ENCODE measurements around the gene SGSM2.
A peak's percentile ranks its signal among the peaks of the same experiment; 100 is the strongest.

SGSM2 gene

GRCh38 chr17:2387086-2388019 is 50.1 kb downstream of the SGSM2 start:
- DNase-seq (ENCODE audit: low read depth in 2 of 2): no peak

DNA sequence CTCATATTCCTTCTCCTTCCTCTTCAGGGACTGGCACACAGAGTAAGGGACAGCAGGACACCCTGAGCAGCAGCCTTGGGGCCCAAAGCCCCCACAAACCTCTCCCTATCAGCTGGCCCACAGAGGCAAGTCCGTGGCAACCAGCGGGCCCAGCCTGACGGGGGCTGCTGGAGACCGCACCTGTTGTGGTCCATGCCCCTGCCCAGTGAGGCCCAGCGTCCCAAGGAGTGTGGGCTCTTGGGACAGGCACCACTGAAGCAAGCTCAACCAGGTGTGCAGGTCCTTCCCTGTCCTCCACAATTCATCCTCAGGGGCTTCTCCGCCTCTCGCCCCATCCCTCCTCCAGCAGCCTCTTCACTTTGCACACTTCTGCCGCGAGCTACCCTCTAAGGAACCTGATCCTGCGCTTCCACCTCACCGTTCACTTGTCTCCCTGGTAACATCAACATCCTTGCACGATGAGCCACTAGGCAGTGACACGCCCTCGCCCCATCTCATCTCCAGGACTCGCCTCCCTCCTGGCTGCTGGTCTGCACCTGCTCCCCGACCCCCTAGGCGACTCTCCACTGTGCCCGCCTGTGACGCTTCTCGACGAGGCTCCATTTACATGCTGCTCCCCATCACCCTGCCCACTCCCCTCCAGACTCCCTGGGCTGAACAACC is 50.9 kb downstream of the SGSM2 start:
- DNase-seq (ENCODE audit: low read depth in 2 of 2): no peak

DNA sequence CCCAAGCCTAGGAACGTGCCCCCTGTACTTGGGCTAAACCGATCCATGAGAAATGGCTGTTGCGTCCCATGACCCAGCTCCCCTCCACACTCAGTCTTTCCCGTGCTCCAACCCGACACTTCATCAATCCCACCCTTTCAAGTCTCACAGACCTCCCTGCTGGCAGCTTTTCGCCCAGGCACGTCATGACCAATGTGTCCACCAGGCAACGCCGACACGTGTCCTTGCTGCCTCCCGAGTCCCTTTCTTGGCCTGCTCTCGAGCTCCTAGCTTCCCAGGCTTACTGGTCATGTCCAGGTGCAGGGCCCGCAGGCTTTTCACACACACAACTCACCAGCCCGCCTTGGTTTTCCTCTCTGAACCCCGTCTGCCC is 51.4 kb downstream of the SGSM2 start:
- no peak for DNase-seq (ENCODE audit: low read depth in 2 of 2)

DNA sequence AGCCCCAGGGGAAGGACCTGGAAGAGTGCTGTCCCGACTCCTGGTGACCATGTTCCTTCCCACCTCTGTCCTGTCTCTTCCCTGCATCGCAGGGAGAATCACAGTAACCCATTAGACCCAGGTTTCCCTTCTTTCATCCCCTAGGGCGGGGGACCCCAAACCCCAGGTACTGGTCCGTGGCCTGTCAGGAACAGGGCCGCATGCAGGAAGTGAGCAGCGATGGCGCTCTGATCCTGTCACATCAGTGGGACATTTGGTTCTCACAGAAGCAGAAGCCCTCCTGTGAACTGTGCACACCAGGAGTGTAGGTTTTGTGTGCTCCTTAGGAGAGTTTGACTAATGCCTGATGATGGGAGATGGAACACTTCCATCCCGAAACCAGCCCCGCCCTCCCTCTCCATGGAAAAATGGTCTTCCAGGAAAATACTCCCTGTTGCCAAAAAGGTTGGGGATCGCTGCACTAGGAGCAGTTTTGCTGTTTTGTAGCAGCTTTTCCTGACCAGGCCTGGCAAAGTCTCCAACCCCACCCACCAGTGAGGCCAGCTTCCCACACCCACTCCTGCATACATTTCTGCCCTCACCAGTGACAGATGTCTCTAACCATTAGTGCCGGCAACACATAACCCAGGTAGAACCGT is 53.0 kb downstream of the SGSM2 start:
- DNase-seq (ENCODE audit: low read depth in 2 of 2): no peak

DNA sequence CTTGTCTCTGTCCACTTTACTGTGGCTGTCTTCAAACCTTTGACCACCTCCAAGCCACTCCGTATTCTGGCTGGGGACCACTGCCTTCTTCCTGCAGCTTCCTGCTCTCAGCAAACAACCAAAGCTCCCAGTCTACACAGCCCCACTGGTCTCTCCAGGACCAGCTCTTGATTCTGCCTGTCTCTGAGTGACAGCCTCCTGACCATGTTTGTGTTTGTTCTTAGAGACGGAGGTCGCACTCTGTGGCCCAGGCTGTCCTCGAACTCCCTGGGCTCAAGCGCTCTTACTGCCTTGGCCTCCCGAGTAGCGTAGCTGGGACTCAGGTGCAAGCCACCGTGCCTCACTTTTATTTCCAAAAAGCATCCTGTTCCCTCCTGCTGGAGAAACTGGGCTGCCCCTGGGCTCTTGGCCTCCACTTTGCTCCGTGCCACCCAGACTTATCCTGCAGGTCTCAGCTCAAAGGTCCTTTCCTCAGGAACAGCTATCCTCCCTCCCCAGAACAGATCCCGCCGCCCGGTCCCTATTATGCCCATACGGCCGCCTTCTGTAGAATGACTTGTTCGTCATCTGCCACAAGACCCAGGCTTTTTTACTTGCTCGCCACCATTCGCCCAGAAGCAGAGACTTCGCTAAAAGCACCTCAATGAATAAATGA is 54.4 kb downstream of the SGSM2 start:
- DNase-seq (ENCODE audit: low read depth in 2 of 2): no peak

DNA sequence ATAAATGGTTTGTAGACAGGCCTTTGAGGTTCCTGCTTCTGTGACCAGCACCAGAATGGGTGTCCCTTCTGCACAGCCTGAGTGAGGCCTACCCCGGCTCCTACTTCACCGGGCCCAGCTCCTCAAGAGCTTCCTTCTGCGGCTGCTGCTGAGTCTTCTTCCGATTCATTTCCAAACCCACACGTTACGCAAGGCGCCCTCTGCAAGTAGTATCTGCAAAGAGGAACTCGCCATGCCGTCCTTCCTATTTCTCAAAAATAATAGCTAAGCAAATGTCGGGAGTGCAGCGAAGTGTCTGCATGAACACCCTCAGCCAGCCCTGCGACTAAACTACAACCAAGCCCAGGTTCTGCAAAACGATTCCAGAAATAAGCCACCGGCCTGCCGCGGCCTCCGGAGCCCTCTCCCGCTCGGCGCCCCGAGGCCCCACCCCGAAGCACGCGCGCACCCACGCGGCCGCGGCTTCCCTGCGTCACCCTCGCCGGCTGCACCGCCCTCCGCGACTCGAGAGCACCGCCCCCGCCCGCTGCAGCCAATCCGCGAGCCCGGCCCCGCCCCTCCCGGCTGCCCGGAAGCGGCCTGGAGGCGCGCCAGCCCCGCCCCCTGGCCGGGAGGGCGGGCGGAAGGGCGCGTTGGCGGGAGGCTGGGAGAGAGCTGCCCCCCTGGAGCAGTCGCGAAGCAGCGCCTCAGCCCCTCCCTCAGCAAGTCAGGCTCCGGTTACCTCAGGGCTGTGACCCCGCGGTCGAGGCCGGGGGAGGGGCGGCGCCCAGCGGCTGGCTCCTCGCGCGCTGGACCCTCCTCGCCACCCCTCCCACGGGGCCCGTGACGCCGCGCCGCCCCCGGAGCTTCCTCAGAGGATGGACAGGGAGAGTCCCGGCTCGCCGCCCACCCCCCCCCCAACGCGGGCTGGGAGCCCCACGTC is 55.2 kb downstream of the SGSM2 start:
- peak; percentile 96 for DNase-seq (ENCODE audit: low read depth in 2 of 2)

DNA sequence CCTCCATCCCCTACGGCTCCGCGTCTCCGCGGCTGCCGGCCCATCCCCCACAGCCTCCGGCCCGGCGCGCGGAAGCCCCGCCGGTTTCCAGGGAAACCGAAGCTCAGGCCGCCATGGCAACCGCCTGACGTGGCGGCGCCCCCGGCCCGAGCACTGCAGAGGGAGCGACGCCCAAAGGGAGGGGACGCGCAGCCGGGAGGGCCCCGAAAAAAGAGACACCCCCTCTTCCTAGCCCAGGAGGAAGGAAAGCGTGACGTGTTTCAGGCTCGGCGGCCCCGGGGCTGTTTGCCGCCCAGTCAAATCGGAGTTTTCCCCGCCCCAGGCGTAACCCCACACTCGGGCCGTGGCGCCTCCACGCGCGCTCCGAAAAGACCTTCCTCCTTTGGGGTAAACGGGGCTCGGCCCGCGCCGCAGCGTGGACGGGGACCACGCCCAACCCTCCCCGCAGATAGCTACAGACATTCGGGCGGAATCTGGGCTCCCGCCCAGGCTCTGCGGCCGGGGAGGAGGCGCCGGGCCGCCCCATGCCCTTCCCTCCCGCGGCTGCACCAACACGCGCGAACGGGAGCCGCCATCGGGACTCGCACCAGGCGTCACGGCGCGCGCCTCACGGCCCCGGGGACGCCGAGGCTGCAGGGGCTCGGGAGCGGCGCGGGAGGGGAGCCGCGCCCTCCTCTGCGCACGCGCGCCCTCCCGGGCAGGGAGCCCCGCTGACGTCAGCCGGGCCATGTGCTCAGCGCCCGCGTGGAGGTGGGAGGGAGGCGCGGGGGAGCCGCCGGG is 56.1 kb downstream of the SGSM2 start:
- DNase-seq (ENCODE audit: low read depth in 2 of 2): peak; percentile 82 to 86

- no peak for DNase-seq (ENCODE audit: low read depth in 2 of 2)
These were observed 56.9 kb downstream of the SGSM2 start for GRCh38 chr17:2393954-2394749.

DNA sequence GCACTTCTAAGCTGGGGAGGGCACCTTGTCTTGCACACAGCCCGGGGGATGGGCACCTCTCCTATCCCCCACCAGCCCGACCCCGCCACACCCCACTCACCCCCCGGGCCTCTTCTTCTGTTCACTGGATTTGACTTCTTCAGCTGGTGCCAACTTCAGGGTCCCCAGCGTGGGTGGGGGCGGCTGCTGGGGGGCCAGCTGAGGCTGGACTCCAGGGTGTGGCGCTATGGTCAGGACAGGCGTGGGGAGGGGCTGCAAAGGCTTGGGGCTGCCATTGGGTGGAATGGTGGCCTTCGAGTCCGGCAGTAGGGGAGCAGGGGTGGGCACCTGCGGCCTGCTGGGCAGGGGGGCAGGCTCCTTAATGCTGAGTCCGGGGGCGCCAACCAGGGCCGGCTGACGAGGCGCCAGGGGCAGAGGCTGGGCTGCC is 57.5 kb downstream of the SGSM2 start:
- no peak for DNase-seq (ENCODE audit: low read depth in 2 of 2)

- DNase-seq (ENCODE audit: low read depth in 2 of 2): no peak
These were observed 58.2 kb downstream of the SGSM2 start for GRCh38 chr17:2395258-2396181.

GRCh38 chr17:2396192-2396567 is 58.9 kb downstream of the SGSM2 start:
- DNase-seq (ENCODE audit: low read depth in 2 of 2): no peak

- DNase-seq (ENCODE audit: low read depth in 2 of 2): no peak
These were observed 59.4 kb downstream of the SGSM2 start for GRCh38 chr17:2396568-2397246.

DNA sequence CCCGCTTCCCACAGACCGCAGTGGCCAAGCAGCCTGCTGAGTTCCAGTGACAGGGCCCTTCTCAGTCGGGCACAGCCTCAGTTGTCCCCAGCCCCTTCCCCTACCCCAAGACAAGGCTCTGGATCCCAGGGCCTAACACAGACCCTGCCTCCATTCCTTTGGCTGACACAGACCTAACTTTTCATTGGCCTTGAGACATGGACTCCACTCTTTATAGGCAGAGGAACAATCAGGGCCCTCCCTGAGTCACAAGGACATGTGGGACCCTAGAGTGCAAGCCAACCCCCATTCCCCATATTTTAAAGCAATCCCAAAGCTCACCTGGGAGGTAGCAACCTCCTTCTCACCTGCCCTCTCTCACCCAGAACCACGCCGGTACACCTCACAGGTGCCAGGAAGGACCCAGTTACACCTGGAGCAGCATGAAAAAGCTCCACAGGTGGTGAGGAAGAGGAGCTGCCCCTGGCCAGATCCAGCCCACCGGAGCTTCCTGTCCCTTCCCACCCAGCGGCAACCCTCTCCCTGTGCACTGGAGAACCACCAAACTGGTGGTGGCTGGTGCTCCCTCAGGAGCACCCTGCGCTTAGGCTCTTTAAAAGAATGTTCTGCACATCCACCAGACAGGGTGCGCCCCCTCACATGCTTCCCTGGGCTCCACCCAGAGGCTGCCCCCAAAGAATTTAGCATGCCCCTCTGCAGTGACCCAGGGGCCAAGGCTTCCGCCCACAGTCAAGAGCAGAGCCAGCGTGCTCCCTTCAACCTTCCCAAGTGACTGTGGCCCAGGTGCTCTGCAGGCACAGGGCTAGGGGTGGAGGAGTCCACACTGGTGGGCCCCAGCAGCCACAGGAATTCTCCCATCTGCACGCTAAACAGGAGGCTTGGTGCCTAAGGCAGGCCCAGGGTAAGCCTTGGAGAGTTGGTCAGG is 60.2 kb downstream of the SGSM2 start:
- no peak for DNase-seq (ENCODE audit: low read depth in 2 of 2)

DNA sequence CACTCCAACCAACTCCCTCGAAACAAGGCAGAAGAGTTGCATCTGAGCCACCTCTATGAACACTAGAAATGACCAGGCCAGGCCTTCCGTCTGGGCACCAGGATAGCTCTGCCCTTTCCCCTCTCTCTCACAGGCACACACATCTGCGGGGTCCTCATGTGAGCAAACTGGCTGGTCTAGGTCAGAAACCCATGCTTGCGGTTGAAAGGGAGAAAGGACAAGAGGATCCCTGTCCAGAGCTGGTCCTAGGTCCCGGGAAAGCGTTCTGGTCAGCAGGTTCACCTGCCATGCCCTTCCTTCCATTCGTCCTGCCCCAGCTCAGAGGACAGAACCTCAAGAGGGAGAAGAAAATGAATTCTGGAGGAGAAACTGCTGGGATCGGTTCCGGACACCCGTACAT is 60.9 kb downstream of the SGSM2 start:
- no peak for DNase-seq (ENCODE audit: low read depth in 2 of 2)

- peak; percentile 31 for DNase-seq (ENCODE audit: low read depth in 2 of 2)
These were observed 61.6 kb downstream of the SGSM2 start for GRCh38 chr17:2398655-2399571.

All from activated CD8-positive, alpha-beta memory T cell treated with anti-CD3 and anti-CD28 coated beads for 4 hours (primary cell).